HCT116 (cell line): Measurements from ENCODE around the gene MICALL1. TPM values are rescaled to one million over a fixed set of nuclear protein-coding genes. Genes with fewer than 3 reads are reported as not detected.
A peak's percentile ranks its signal among the peaks of the same experiment; 100 is the strongest.

Source experiments
- ATAC-seq: fragments of 200-7000 bp; cut with Tn5 transposase; 2 replicates; pipeline ENCODE4 v1.9.1; 2020; ENCODE audit warnings: mild to moderate bottlenecking, moderate library complexity
- BruUV-seq: library from RNA; stranded (reverse); fragments of 400-500 nt; replicated peaks from 2 replicates; lab custom pipeline; 2021; lab: Mats Ljungman, UMichigan
- CTCF ChIA-PET: fragments of 300-600 bp; sonication (Branson Sonifier 250); formaldehyde crosslinking; loops from one replicate; lab custom pipeline; 2021; ENCODE audit warnings: antibody characterized with exemption; lab: Charles Lee
- POLR2A ChIA-PET: fragments of 300-600, 350-600 bp; sonication (Branson Sonifier 250); formaldehyde crosslinking; loops from one replicate; lab custom pipeline; 2021; ENCODE audit warnings: antibody characterized with exemption; lab: Charles Lee
- RAD21 ChIA-PET, 2 experiments: fragments of 300-600 bp; sonication (Branson Sonifier 250); formaldehyde crosslinking; loops; one replicate each; lab custom pipeline; 2023; ENCODE audit warnings: low total read pairs in 2 of 2; ENCODE audit not compliant: uncharacterized antibody in 2 of 2, unreplicated experiment in 2 of 2, low non-redundant PET in 1 of 2; lab: Charles Lee
- DNase-seq: peaks from one replicate; pipeline ENCODE4 v3.0.0-alpha.2; 2010; ENCODE audit warnings: low read depth, low spot score
- H2AFZ ChIP-seq: fragments of 200-600 bp; shearing (Covaris generic), sonication (generic); 2 replicates; pipeline ENCODE4 v1.6.1; 2017; ENCODE audit warnings: low read depth, mixed run types, mixed read lengths, antibody characterized with exemption, low read length; ENCODE audit not compliant: poor library complexity, severe bottlenecking
- H3K27ac ChIP-seq: 2 replicates; pipeline ENCODE4 v1.5.1; 2012; ENCODE audit warnings: low read depth, low read length
- H3K27me3 ChIP-seq: fragments of 200-600 bp; sonication (generic); 2 replicates; pipeline ENCODE4 v1.6.1; 2016; ENCODE audit warnings: mixed run types, low read length, mixed read lengths; ENCODE audit not compliant: insufficient read depth
- H3K36me3 ChIP-seq, 2 experiments: fragments of 200-500 bp in 1 of 2; fragments of 200-600 bp in 1 of 2; sonication (Bioruptor generic) in 1 of 2; sonication (generic) in 1 of 2; 2 replicates each; pipeline versions ENCODE4 v1.5.1 to v1.6.1; 2014 to 2016; ENCODE audit warnings: low read length in 2 of 2, inconsistent platforms in 1 of 2, mixed read lengths in 1 of 2, mixed run types in 1 of 2; ENCODE audit not compliant: insufficient read depth in 2 of 2, control insufficient read depth in 1 of 2
- H3K4me1 ChIP-seq, 2 experiments: fragments of 200-600 bp in 1 of 2; sonication (generic) in 1 of 2; 2 replicates each; pipeline versions ENCODE4 v1.5.1 to v1.6.1; 2012 to 2017; ENCODE audit warnings: low read length in 2 of 2, inconsistent platforms in 1 of 2, mild to moderate bottlenecking in 1 of 2, mixed read lengths in 1 of 2, mixed run types in 1 of 2, moderate library complexity in 1 of 2; ENCODE audit not compliant: insufficient read depth in 2 of 2, control insufficient read depth in 1 of 2
- H3K4me2 ChIP-seq: fragments of 200-600 bp; sonication (generic); 2 replicates; pipeline ENCODE4 v1.6.1; 2017; ENCODE audit warnings: mixed run types, low read length, mixed read lengths
- H3K4me3 ChIP-seq, 2 experiments: fragments of 200-600 bp in 1 of 2; sonication (generic) in 1 of 2; replicated peaks in 1 of 2; 2 replicates each; pipeline ENCODE4 v1.5.1; 2011 to 2016; ENCODE audit warnings: low read length in 2 of 2, control low read depth in 1 of 2, low read depth in 1 of 2, mild to moderate bottlenecking in 1 of 2, mixed read lengths in 1 of 2, mixed run types in 1 of 2
- H3K79me2 ChIP-seq: fragments of 200-600 bp; sonication (generic); 2 replicates; pipeline ENCODE4 v1.6.1; 2017; ENCODE audit warnings: mild to moderate bottlenecking, mixed run types, low read length, moderate library complexity, mixed read lengths; ENCODE audit not compliant: insufficient read depth
- H3K9ac ChIP-seq: fragments of 200-600 bp; sonication (generic); 2 replicates; pipeline ENCODE4 v1.6.1; 2016; ENCODE audit warnings: low read length, mixed read lengths
- H3K9me2 ChIP-seq: fragments of 200-600 bp; sonication (generic), shearing (Covaris generic); 2 replicates; pipeline ENCODE4 v1.6.1; 2017; ENCODE audit warnings: mixed run types, mild to moderate bottlenecking, moderate library complexity; ENCODE audit not compliant: insufficient read depth
- H3K9me3 ChIP-seq, 2 experiments: fragments of 200-500 bp in 1 of 2; fragments of 200-600 bp in 1 of 2; sonication (Bioruptor generic) in 1 of 2; sonication (generic) in 1 of 2; 2 replicates each; pipeline ENCODE4 v1.6.1; 2014 to 2017; ENCODE audit warnings: low read length in 2 of 2, mixed read lengths in 2 of 2, inconsistent platforms in 1 of 2, low read depth in 1 of 2, mild to moderate bottlenecking in 1 of 2, mixed run types in 1 of 2, moderate library complexity in 1 of 2; ENCODE audit not compliant: control insufficient read depth in 1 of 2, insufficient read depth in 1 of 2
- H4K20me1 ChIP-seq: fragments of 200-600 bp; sonication (generic), shearing (Covaris generic); 2 replicates; pipeline ENCODE4 v1.6.1; 2017; ENCODE audit warnings: mixed run types, mild to moderate bottlenecking, moderate library complexity; ENCODE audit not compliant: insufficient read depth
- ATF3 ChIP-seq: IDR thresholded peaks from 2 replicates; pipeline ENCODE4 v1.6.1; 2012
- CBX3 ChIP-seq: IDR thresholded peaks from 2 replicates; pipeline ENCODE4 v1.6.1; 2012; ENCODE audit warnings: low read depth
- CEBPB ChIP-seq: IDR thresholded peaks from 2 replicates; pipeline ENCODE4 v1.6.1; 2012; ENCODE audit warnings: low read depth
- EGR1 ChIP-seq: IDR thresholded peaks from 2 replicates; pipeline ENCODE4 v1.6.1; 2012; ENCODE audit warnings: low read depth
- EZH2 ChIP-seq: fragments of 200-600 bp; sonication (generic); IDR thresholded peaks from 2 replicates; pipeline ENCODE4 v1.6.1; 2017; ENCODE audit warnings: antibody characterized with exemption, mixed run types
- EZH2phosphoT487 ChIP-seq: fragments of 200-600 bp; IDR thresholded peaks from 2 replicates; pipeline ENCODE4 v1.6.1; 2018; ENCODE audit warnings: antibody characterized with exemption, borderline replicate concordance
- FOSL1 ChIP-seq: IDR thresholded peaks from 2 replicates; pipeline ENCODE4 v1.6.1; 2012; ENCODE audit warnings: low read depth
- JUND ChIP-seq: IDR thresholded peaks from 2 replicates; pipeline ENCODE4 v1.6.1; 2012
- MAX ChIP-seq: IDR thresholded peaks from 2 replicates; pipeline ENCODE4 v1.6.1; 2012
- POLR2A ChIP-seq: IDR thresholded peaks from 2 replicates; pipeline ENCODE4 v1.7.0; 2011; ENCODE audit warnings: borderline replicate concordance; ENCODE audit not compliant: insufficient read depth, insufficient read length; ENCODE audit errors: extremely low read depth
- POLR2AphosphoS5 ChIP-seq: IDR thresholded peaks from 2 replicates; pipeline ENCODE4 v1.6.1; 2011; ENCODE audit warnings: mild to moderate bottlenecking, low read depth, low read length, moderate library complexity
- RAD21 ChIP-seq: IDR thresholded peaks from 2 replicates; pipeline ENCODE4 v1.6.1; 2012; ENCODE audit warnings: low read depth, mild to moderate bottlenecking
- SIN3A ChIP-seq: IDR thresholded peaks from 2 replicates; pipeline ENCODE4 v1.6.1; 2012; ENCODE audit warnings: low read depth
- SRF ChIP-seq: IDR thresholded peaks from 2 replicates; pipeline ENCODE4 v1.6.1; 2012; ENCODE audit warnings: low read depth
- TCF7L2 ChIP-seq: IDR thresholded peaks from 2 replicates; pipeline ENCODE4 v1.7.0; 2011; ENCODE audit warnings: borderline replicate concordance, inconsistent platforms; ENCODE audit not compliant: insufficient read depth, insufficient read length; ENCODE audit errors: extremely low read depth
- YY1 ChIP-seq: IDR thresholded peaks from 2 replicates; pipeline ENCODE4 v1.6.1; 2011; ENCODE audit warnings: low read length, low read depth, moderate library complexity, mild to moderate bottlenecking; ENCODE audit not compliant: insufficient replicate concordance; ENCODE audit errors: extremely low read depth
- ZFX ChIP-seq: fragments of 450-650 bp; IDR thresholded peaks from 2 replicates; pipeline ENCODE4 v1.6.1; 2017
- intact Hi-C: fragments of 100-400 bp; cut with micrococcal nuclease; formaldehyde crosslinking; loops from 2 replicates; pipeline ENCODE4 v1.10.0; 2022
- total RNA-seq: library from RNA; stranded (reverse); gene quantifications from one replicate; pipeline ENCODE4 v1.2.1, GENCODE V29; 2021; ENCODE audit not compliant: unreplicated experiment
- TF ChIP-seq, protein P1 (sequence below), 3 experiments: fragments of 200-600 bp in 1 of 3; sonication (generic) in 1 of 3; IDR thresholded peaks in 2 of 3; conservative IDR thresholded peaks in 1 of 3; 2 replicates each; pipeline ENCODE4 v1.5.1; 2012 to 2017; ENCODE audit warnings: low read depth in 2 of 3, low read length in 2 of 3, antibody characterized with exemption in 1 of 3, borderline replicate concordance in 1 of 3, control low read depth in 1 of 3, mild to moderate bottlenecking in 1 of 3, mixed read lengths in 1 of 3, mixed run types in 1 of 3, moderate library complexity in 1 of 3; ENCODE audit not compliant: insufficient read depth in 1 of 3
- TF ChIP-seq, protein P2 (sequence below): IDR thresholded peaks from 2 replicates; pipeline ENCODE4 v1.6.1; 2011; ENCODE audit warnings: mild to moderate bottlenecking, low read length, moderate library complexity; ENCODE audit not compliant: insufficient replicate concordance; ENCODE audit errors: extremely low read depth
- TF ChIP-seq, protein P3 (sequence below): IDR thresholded peaks from 2 replicates; pipeline ENCODE4 v1.6.1; 2012; ENCODE audit warnings: low read depth

The MICALL1 gene
- total RNA-seq, 1 experiment from 2014 or later = 35.2 TPM

DNA sequence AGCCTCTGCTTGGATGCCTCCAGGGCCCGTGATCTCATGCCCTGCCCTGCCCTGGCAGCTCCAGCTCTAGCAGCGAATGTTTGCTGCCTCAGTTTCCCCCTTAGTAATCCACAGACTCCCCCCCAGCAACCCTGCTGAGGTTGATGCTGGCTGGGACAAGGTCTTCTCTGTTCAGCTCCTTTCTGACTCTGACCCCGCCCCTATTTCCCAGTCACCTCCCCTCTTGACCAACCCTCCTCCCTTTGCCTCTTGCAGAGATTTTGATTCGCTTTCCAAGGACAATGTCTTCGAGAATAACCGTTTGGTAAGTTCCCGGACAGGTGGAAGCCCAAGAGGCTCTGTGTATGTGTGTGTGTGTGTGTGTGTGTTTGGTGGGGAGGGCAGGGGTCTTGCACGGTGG is 5.6 kb downstream of the MICALL1 start:
- TF ChIP-seq ATF3 (no peak), SIN3A (no peak), RAD21 (no peak), CBX3 (no peak), EGR1 (no peak), EZH2 (no peak), EZH2phosphoT487 (no peak), ZFX (no peak), JUND (no peak), CEBPB (no peak), POLR2AphosphoS5 (no peak), YY1 (no peak), MAX (no peak), POLR2A (no peak), SRF (no peak), TCF7L2 (no peak), FOSL1 (no peak)
- TF ChIP-seq, protein P1, sequence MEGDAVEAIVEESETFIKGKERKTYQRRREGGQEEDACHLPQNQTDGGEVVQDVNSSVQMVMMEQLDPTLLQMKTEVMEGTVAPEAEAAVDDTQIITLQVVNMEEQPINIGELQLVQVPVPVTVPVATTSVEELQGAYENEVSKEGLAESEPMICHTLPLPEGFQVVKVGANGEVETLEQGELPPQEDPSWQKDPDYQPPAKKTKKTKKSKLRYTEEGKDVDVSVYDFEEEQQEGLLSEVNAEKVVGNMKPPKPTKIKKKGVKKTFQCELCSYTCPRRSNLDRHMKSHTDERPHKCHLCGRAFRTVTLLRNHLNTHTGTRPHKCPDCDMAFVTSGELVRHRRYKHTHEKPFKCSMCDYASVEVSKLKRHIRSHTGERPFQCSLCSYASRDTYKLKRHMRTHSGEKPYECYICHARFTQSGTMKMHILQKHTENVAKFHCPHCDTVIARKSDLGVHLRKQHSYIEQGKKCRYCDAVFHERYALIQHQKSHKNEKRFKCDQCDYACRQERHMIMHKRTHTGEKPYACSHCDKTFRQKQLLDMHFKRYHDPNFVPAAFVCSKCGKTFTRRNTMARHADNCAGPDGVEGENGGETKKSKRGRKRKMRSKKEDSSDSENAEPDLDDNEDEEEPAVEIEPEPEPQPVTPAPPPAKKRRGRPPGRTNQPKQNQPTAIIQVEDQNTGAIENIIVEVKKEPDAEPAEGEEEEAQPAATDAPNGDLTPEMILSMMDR (IDR thresholded peaks at IDR 0.05 in 2 of 3, conservative IDR thresholded peaks at IDR 0.05 in 1 of 3; ENCODE audit: borderline replicate concordance in 1 of 3, insufficient read depth in 1 of 3, low read depth in 2 of 3, low read length in 2 of 3) = no peak
- TF ChIP-seq, protein P2, sequence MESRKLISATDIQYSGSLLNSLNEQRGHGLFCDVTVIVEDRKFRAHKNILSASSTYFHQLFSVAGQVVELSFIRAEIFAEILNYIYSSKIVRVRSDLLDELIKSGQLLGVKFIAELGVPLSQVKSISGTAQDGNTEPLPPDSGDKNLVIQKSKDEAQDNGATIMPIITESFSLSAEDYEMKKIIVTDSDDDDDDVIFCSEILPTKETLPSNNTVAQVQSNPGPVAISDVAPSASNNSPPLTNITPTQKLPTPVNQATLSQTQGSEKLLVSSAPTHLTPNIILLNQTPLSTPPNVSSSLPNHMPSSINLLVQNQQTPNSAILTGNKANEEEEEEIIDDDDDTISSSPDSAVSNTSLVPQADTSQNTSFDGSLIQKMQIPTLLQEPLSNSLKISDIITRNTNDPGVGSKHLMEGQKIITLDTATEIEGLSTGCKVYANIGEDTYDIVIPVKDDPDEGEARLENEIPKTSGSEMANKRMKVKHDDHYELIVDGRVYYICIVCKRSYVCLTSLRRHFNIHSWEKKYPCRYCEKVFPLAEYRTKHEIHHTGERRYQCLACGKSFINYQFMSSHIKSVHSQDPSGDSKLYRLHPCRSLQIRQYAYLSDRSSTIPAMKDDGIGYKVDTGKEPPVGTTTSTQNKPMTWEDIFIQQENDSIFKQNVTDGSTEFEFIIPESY = no peak
- TF ChIP-seq, protein P3, sequence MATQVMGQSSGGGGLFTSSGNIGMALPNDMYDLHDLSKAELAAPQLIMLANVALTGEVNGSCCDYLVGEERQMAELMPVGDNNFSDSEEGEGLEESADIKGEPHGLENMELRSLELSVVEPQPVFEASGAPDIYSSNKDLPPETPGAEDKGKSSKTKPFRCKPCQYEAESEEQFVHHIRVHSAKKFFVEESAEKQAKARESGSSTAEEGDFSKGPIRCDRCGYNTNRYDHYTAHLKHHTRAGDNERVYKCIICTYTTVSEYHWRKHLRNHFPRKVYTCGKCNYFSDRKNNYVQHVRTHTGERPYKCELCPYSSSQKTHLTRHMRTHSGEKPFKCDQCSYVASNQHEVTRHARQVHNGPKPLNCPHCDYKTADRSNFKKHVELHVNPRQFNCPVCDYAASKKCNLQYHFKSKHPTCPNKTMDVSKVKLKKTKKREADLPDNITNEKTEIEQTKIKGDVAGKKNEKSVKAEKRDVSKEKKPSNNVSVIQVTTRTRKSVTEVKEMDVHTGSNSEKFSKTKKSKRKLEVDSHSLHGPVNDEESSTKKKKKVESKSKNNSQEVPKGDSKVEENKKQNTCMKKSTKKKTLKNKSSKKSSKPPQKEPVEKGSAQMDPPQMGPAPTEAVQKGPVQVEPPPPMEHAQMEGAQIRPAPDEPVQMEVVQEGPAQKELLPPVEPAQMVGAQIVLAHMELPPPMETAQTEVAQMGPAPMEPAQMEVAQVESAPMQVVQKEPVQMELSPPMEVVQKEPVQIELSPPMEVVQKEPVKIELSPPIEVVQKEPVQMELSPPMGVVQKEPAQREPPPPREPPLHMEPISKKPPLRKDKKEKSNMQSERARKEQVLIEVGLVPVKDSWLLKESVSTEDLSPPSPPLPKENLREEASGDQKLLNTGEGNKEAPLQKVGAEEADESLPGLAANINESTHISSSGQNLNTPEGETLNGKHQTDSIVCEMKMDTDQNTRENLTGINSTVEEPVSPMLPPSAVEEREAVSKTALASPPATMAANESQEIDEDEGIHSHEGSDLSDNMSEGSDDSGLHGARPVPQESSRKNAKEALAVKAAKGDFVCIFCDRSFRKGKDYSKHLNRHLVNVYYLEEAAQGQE = no peak
- intact Hi-C loops = no loop called here
- no peak overlapping the region for H3K27ac ChIP-seq
- no peaks in the 10 kb centered on the region for H4K20me1 ChIP-seq
- ChIA-PET CTCF (no interaction called here), RAD21 (no interaction called here), POLR2A (no interaction called here)
- H2AFZ ChIP-seq = no peak overlapping the region
- peaks cover 4 to 13% of the 10 kb centered on the region in 2 experiments; a peak in 3 of 4 replicates for H3K36me3 ChIP-seq
- H3K4me2 ChIP-seq = no peak overlapping the region
- DNase-seq (no peak), ATAC-seq (peak; percentile 46; the same call in 1 of the 2 replicates)
- H3K9me3 ChIP-seq = no peaks in the 10 kb centered on the region
- no peaks in the 10 kb centered on the region for H3K9me2 ChIP-seq
- no peak overlapping the region for H3K4me3 ChIP-seq
- peaks cover 30% of the 10 kb centered on the region for H3K79me2 ChIP-seq
- H3K4me1 ChIP-seq = peaks cover 7 to 21% of the 10 kb centered on the region in 2 experiments
- H3K9ac ChIP-seq = no peak overlapping the region
- no peaks in the 10 kb centered on the region for H3K27me3 ChIP-seq
- no TSS peak for BruUV-seq
